GM21390 (cell line): ENCODE results near the gene UACA.
"Not testable (repeated sequence)": the region's sequence is repeated elsewhere in the genome, so short reads cannot be mapped to it uniquely, and the experiment has no call there.

Experiments
- ATAC-seq: cut with Tn5 transposase; IDR thresholded peaks from one replicate; pipeline ENCODE4 v1.9.1; 2021; ENCODE audit not compliant: unreplicated experiment

Gene UACA

DNA sequence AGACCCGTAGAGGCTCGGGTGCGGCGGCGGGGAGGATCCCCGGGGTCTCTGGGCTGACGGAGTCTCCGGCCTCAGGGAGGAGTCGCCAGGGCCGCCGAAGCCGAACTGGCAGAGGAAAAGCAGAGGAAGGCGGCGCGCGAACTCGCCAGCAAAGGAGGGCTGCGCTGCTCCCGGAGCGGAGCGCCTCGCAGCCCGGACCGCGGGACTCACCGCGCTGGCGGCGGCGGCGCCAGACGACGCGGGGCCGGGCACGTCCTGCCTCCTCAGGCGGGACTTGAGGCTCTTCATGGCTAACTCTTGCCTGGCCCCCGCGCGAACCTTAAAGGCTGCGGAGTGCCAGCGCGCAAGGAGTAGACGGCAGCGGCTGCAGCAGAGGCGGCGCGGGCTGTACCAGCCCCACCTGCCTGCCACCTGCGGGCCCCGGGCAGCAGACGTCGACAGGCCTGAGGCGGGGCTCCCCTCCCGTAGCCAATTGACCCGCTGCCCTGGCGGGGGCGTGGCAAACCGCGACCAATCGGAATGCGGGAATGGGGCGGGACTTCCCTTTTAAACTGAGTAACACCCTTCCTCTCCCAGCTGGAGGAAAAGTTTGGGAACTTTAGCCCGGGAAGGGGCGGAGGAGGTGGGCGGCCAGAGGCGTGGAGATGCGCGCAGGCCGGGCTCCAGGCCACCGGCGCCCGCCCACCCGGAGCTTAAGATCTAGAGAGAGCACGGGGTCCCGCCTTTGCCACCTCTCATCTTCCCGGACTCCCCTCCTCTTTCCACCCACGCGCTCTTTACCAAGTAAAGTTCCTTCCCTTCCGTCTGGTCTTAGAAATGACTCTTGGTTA, at the start of gene UACA:
Gene UACA (minus strand): TSS at position 439 of the 830 bp plus-strand sequence. CDS start 151 bp downstream, at position 288.
- ATAC-seq = peak; percentile 95

DNA sequence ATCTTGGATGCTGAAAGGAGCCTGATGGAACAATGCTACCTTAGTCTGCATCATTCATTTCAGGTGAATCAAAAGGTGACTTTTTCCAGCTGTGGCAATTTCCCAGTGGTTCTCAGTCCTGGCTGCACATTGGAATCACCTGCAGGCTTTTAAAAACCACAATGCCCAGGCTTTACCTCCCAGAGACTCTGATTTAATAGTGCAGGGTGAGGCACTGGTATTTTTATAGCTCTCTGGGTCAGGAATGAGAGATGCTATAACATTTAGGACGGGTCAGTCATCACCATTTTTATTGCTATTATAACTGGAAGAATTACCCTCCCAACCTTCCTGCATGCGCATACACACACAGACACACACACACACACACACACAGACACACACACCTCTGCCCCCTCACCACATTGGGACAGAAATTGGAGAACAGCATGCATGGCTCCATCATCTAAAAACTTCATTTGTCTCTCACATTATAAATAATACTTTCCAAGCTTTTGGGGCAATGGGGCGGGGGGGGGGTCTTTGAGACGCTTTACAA, 49.5 kb upstream of the UACA start:
- ATAC-seq = no peak

- no peak for ATAC-seq
These were observed 47.7 kb upstream of the UACA start for GRCh38 chr15:70810916-70811578.

DNA sequence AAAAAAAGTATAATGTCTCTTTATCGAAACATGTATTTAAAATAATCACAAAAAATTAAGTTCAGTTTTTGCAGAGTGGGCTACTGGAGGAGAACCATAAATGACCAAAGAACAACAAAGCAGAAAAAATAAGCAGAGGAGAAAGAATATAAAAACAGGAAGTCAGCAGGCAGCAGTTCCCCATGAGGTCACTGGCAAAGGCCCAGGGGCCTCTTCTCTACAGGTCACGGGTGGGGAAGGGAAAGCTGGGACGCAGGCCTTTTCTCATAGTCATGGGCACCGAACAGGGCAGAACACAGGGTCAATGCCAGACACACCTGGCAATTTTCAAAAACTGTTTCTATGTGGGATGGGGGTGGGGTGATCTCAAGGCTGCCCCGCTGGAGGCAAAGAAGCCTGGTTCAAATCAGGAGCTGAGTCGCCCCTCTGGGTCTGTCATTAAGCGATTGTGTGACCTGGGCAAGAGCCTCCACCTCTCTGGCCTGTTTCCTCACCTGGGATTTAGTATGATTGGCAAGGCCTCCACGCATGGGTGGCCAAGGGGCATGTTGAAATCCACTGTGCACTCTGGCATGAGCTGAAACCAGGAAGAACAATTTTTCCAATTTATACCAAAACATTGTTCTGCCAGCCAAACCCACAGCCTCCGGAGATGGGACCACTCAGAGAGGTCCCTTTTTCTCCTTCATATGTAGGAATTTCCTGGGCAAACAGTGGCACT, 43.8 kb upstream of the UACA start:
- ATAC-seq = no peak

GRCh38 chr15:70804388-70804787, 41.0 kb upstream of the UACA start:
- ATAC-seq = not testable (repeated sequence)

GRCh38 chr15:70802629-70803028, 39.3 kb upstream of the UACA start:
- ATAC-seq = no peak

DNA sequence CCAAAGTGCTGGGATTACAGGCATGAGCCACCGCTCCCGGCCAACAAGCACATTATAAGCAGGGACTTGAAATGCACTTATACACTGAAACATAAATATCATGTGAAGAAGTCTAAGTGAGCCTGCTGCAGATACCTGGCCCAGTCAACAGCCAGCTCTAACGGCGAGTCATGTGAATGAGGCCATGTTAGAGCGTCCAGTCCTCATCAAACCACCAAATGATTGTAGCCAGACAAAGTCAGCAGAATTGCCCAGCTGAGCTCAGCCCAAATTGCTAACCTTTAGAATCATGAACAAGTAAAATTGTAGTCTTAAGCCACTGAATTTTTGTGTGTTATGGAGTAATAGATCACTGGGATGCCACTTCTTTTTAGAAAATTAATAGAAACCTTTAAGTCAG, 37.8 kb upstream of the UACA start:
- no peak for ATAC-seq

- ATAC-seq = no peak
These were observed 36.5 kb upstream of the UACA start for GRCh38 chr15:70799667-70800450.

DNA sequence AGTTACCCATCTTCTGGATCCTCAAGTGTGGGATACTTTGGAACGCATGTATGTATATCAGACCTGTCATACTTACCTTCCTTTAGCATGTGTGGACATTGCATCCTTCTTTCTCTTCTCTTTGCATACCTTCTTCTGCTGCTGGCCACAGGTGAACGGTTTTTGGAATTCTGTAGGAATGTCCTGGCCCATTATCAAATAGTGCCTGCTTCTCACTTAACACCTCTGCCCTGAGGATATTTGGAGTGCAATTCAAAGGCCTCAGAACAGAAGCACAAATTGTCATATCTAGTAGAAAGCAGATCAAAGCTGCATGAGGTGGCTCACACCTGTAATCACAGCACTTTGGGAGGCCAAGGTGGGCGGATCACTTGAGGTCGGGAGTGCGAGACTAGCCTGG, 34.1 kb upstream of the UACA start:
- ATAC-seq = no peak

DNA sequence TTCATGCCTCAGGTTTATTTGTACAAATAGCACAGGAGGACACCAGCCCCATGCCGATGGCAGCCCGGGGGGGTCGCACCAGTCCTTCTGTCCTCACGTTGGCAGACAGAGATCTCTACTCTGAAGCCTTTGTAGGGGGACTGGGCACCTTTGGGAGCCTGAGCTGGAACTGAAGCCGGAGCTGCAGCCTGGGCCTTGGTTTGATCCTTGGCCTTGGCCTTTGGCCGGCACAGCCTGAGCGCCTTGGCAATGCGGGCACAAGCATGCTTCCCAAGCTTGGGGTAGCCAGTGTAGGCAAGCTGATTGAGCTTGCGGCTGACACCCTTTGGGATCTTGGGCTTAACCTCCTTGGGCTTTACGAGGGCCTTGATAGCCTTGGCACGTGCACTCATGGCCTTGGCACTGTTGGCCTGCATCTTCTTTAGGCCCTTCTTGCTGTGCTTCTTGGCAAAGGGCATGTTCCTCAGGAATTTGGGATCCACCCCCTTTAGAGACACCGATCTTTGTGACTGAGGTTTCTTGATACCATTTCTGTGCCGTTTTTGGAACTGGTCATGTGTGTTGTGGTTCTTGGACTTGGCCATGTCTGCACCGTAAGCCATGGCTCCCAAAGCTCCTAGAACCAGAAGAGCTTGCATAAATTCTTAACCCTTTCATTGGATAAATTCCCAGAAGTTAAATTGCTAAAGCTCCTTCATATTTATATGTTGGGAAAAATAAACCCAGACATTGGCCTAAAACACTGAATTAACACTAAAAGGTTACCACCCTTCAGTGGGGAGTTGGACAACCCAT, 33.4 kb upstream of the UACA start:
- no peak for ATAC-seq

- no peak for ATAC-seq
These were observed 31.9 kb upstream of the UACA start for GRCh38 chr15:70795311-70795665.

GRCh38 chr15:70794596-70795310, 31.4 kb upstream of the UACA start:
- ATAC-seq = no peak

DNA sequence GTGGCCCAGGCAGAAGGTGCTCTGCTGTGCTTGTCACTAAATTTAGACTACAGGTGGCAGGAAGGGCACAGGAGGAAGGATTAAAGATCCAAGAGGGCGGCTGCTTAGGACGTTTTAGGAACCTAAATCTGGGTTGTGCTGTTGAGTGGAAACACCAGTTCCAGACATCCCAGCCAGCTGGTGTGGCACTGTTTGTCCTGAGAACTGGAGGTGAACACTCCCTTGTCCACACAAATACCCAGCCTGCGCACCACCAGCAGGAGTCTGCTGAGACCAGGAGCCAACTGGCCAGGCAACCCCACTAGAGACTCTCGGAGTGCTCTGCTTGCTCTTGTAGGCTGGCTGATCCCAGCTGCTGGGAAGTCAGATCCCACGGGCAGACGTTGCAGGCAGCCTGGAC, 30.3 kb upstream of the UACA start:
- ATAC-seq = no peak

GRCh38 chr15:70792171-70792573, 28.8 kb upstream of the UACA start:
- no peak for ATAC-seq

GRCh38 chr15:70791259-70791658, 27.9 kb upstream of the UACA start:
- ATAC-seq = no peak

- ATAC-seq = no peak
These were observed 25.9 kb upstream of the UACA start for GRCh38 chr15:70789213-70789612.

DNA sequence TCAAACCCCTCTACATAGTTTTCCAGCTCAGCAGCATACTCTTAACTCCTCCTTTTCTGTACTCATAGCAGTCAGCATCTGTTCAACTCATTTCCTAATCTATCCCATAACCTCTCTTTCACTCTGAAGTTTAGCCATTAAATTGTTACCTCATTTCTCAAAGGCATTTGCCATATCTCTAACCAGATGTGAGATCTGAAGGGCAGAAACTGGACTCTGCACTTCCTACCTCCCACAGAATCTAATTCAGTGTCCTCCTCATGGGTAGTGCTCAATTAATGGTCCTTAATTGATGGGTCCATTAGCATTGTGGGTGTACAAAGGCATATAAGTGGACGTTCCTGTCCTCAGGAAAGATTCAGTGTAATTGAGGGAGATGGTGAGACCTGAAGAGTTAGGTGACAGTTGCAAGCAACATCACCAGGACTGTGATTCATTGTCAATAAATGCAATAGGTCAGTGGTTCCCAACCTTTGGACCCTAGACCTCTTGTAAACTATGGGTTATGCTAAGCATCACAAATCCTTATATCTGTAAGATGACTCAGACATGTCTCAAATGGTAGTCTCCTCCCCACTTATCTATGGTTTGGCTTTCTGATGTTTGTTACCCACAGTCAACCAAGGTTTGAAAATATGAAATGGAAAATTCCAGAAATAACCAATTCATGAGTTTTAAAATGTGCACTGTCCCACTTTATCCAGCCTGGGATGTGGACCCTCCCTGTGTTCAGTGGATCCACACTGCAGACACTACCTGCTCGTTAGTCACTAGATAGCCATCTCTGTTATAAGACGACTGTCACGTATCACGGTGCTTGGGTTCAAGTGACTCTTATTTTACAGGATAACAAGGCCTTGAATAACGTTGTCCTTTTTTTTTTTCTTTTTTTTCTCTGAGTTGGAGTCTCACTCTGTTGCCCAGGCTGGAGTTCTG, 25.0 kb upstream of the UACA start:
- ATAC-seq = no peak

DNA sequence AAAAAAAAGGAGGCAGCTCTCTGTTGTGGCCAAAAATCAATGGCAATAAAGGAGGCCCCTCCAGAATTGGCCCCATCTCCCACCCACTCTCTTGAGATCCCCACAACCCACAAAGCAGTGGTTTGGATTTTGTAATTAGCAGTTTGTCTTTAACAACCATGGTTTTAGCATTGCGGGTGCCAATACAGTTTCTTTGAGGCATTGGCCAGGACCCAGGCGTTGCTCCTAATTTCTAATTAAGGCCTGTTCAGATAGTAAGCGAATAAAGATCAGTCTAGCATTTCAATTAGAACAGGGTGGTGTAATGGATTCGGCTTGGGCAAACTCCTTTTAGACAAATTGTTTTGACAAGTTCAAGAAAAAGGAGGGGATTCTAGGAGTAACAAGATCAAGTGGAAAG, 23.6 kb upstream of the UACA start:
- ATAC-seq = no peak
